Esophagus muscularis mucosa (tissue), 2 donors: ENCODE data around the gene DHRS12.

Experiments
- EP300 ChIP-seq: sonication (generic); formaldehyde crosslinking; IDR thresholded peaks from one replicate; pipeline ENCODE4 v1.6.1; 2017; ENCODE audit warnings: antibody characterized with exemption
- POLR2A ChIP-seq: fragments of 450-650 bp; IDR thresholded peaks from one replicate; pipeline ENCODE4 v1.6.1; 2017; ENCODE audit warnings: antibody characterized with exemption, moderate library complexity, mild to moderate bottlenecking, low read depth

DNA sequence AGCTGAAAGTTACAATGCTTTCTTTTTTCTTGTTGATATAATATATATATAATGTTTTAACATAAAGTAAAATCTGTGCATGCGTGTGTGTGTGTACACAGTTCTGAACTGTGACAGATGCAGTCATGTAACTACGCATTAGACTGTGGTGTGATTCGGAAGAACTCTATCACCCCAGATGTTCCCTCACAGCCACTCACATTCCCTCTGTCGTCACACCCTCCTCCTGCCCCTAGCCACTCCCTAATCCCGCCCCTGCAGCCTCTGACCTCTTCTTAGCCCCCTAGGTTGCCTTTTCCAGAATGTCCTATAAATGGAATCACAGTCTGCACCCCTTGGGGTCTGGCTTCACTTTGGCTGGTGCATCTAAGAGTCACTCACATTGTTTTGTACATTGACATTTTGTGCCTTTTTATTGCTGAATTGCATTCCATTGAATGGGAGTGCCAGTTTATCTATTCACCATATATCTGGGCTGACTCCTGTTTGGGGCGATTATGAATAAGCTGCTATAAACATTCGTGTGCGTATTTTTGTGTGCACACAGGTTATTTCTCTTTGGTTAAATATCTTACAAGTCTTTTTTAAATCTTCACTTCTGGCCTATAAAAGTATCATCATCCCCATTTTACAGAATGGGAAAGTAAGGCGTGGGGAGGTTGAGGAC lies 20.4 kb downstream of the DHRS12 start:
- TF ChIP-seq POLR2A (no peak), EP300 (no peak)
